Measurements from ENCODE around the gene SCTR. TPM values are rescaled to one million over a fixed set of nuclear protein-coding genes. Genes with fewer than 3 reads are reported as not detected.

Gene SCTR
- total and polyA plus RNA-seq, 11 donors: 0.28 to 2.2 (median 0.44) TPM; not detected in 2

GRCh38 chr2:119424284-119425118 lies 99.8 kb downstream of the SCTR start:
- peaks cover 0 to 3% (median 0%) of the 10 kb centered on the region in 9 donors for H3K27me3 ChIP-seq
- WGBS, 4 donors: 89 to 95% (median 93%) methylated on average over 9 to 10 of the region's 10 CpGs
- TF ChIP-seq, protein P1, sequence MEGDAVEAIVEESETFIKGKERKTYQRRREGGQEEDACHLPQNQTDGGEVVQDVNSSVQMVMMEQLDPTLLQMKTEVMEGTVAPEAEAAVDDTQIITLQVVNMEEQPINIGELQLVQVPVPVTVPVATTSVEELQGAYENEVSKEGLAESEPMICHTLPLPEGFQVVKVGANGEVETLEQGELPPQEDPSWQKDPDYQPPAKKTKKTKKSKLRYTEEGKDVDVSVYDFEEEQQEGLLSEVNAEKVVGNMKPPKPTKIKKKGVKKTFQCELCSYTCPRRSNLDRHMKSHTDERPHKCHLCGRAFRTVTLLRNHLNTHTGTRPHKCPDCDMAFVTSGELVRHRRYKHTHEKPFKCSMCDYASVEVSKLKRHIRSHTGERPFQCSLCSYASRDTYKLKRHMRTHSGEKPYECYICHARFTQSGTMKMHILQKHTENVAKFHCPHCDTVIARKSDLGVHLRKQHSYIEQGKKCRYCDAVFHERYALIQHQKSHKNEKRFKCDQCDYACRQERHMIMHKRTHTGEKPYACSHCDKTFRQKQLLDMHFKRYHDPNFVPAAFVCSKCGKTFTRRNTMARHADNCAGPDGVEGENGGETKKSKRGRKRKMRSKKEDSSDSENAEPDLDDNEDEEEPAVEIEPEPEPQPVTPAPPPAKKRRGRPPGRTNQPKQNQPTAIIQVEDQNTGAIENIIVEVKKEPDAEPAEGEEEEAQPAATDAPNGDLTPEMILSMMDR (IDR thresholded peaks at IDR 0.05): no peak
- TF ChIP-seq POLR2A (IDR thresholded peaks at IDR 0.05): no peak
- H3K27ac ChIP-seq: no peak overlapping the region
- intact Hi-C loops (cut with DNase I): loop anchor here in 1 of 10 donors (5.0 kb wide), 1 partner anchor 38 kb away; no protein-coding TSS in a partner anchor
- peaks cover 0 to 29% (median 0%) of the 10 kb centered on the region in 12 donors for H3K4me1 ChIP-seq
- H3K9me3 ChIP-seq: no peaks in the 10 kb centered on the region
- DNase-seq: no peak
- H3K4me3 ChIP-seq: no peak overlapping the region
- ATAC-seq: no peak
- H3K36me3 ChIP-seq: no peaks in the 10 kb centered on the region

DNA sequence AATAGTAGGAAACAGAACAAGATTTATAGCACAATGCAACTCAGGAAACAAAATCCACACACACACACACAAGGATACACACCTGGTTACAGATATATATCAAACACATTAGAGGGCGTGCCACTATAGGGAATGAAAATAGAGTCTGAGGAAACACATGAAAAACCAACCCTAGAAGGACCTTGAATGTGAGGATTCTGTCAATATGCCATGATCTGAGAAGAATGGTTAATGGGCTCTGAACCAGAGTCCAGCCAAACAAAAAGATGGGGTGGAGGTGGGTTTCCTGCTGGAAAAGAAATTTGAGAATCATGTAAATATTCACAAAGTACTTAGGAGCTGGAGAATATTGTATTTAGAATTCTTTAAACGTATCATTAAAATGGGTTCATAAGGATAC lies 100.5 kb downstream of the SCTR start:
- Histone ChIP-seq H3K4me1 (peaks cover 0 to 22% (median 0%) of the 10 kb centered on the region in 12 donors), H3K9me3 (no peaks in the 10 kb centered on the region), H3K36me3 (no peaks in the 10 kb centered on the region), H3K4me3 (no peak overlapping the region), H3K27ac (no peak overlapping the region), H3K27me3 (peaks cover 0 to 3% (median 0%) of the 10 kb centered on the region in 9 donors)
- no peak for DNase-seq
- intact Hi-C loops (cut with DNase I): no loop called here
- 84 to 88% (median 86%) methylated on average over 2 of the region's 2 CpGs for WGBS, 4 donors
- no peak for ATAC-seq
- TF ChIP-seq, protein P1 (IDR thresholded peaks at IDR 0.05): no peak
- no peak for TF ChIP-seq POLR2A (IDR thresholded peaks at IDR 0.05)

DNA sequence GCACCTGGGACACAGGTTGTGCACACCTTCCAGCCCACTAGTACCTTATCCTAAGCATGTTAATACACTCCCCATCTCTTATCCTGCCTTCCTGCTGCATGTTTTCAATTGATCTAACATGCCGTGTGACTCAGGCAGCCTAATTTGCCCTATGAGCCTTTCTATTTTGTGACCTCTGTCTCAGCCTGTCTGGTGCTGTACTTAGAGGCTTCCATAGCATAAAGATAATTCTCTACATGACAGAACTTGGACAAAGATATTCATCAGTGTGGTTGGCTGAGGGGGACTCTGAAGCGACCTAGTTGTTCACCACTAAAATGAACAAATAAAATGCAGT lies 101.2 kb downstream of the SCTR start:
- Histone ChIP-seq H3K4me3 (no peak overlapping the region), H3K9me3 (no peaks in the 10 kb centered on the region), H3K27me3 (peaks cover 0 to 3% (median 0%) of the 10 kb centered on the region in 9 donors), H3K4me1 (peaks cover 0 to 16% (median 0%) of the 10 kb centered on the region in 12 donors), H3K27ac (no peak overlapping the region), H3K36me3 (no peaks in the 10 kb centered on the region)
- no peak for ATAC-seq
- WGBS, 4 donors: 81 to 100% (median 85%) methylated on average over 2 of the region's 2 CpGs
- DNase-seq: no peak
- intact Hi-C loops (cut with DNase I): no loop called here
- TF ChIP-seq, protein P1 (IDR thresholded peaks at IDR 0.05): no peak
- TF ChIP-seq POLR2A (IDR thresholded peaks at IDR 0.05): no peak

DNA sequence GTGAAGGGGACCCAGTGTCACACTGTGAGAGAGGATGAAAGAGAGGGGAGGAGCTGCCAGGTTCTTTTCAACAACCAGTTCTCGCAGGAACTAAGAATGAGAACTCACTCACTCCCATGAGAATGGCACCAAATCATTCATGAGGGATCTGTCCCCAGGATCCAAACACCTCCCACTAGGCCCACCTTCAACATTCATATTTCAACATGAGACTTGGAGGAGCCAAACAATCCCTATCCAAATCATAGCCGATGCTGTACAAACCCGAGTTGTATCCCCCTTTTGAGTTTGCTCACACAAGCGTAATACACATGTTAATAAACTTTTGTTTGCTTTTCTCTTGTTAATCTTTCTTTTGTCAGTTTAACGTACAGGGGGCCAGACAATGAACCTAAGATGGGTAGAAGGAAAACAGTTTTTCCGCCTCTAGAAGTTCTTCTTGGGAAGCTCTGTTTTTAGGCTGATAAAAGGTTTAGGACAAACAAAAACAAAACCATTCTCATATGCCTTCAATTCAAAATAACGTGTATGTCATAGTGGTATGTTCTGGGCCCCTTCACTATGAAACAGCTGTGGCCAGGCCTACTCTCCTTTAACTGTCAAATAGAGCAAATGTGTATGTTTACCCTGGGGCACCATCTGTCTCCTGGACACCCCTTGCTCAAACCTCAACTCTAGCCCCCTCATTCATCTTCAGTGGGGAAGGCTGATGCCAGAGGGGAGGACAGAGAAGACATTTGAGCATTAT lies 101.7 kb downstream of the SCTR start:
- TF ChIP-seq, protein P1 (IDR thresholded peaks at IDR 0.05): no peak
- no peak for TF ChIP-seq POLR2A (IDR thresholded peaks at IDR 0.05)
- Histone ChIP-seq H3K27me3 (peaks cover 0 to 3% (median 0%) of the 10 kb centered on the region in 9 donors), H3K27ac (no peak overlapping the region), H3K4me3 (no peak overlapping the region), H3K36me3 (no peaks in the 10 kb centered on the region), H3K4me1 (peaks cover 0 to 14% (median 0%) of the 10 kb centered on the region in 12 donors), H3K9me3 (no peaks in the 10 kb centered on the region)
- no peak for DNase-seq
- intact Hi-C loops (cut with DNase I): no loop called here
- ATAC-seq: no peak
- 89 to 92% (median 90%) methylated on average over 7 of the region's 7 CpGs for WGBS, 4 donors

All from heart left ventricle (tissue), 16 donors.